HEK293T (cell line): ENCODE measurements around the gene PDZK1IP1.

ENCODE experiments used
- BHLHE40 ChIP-seq: fragments of 450-650 bp; IDR thresholded peaks from 2 replicates; pipeline ENCODE4 v1.6.1; 2016; ENCODE audit warnings: mild to moderate bottlenecking, moderate library complexity, borderline replicate concordance
- CTBP1 ChIP-seq: fragments of 450-650 bp; IDR thresholded peaks from 2 replicates; pipeline ENCODE4 v1.6.1; 2016; ENCODE audit warnings: borderline replicate concordance
- ELF4 ChIP-seq: fragments of 450-650 bp; IDR thresholded peaks from 2 replicates; pipeline ENCODE4 v1.6.1; 2017; ENCODE audit warnings: antibody characterized with exemption
- FOXA1 ChIP-seq: fragments of 450-650 bp; IDR thresholded peaks from 2 replicates; pipeline ENCODE4 v1.6.1; 2016; ENCODE audit warnings: mild to moderate bottlenecking
- FOXM1 ChIP-seq: fragments of 450-650 bp; IDR thresholded peaks from 2 replicates; pipeline ENCODE4 v1.6.1; 2017; ENCODE audit warnings: mild to moderate bottlenecking, borderline replicate concordance
- SP1 ChIP-seq: fragments of 450-650 bp; IDR thresholded peaks from 2 replicates; pipeline ENCODE4 v1.6.1; 2017
- SUZ12 ChIP-seq: fragments of 450-650 bp; IDR thresholded peaks from 2 replicates; pipeline ENCODE4 v1.6.1; 2016; ENCODE audit warnings: mild to moderate bottlenecking

DNA sequence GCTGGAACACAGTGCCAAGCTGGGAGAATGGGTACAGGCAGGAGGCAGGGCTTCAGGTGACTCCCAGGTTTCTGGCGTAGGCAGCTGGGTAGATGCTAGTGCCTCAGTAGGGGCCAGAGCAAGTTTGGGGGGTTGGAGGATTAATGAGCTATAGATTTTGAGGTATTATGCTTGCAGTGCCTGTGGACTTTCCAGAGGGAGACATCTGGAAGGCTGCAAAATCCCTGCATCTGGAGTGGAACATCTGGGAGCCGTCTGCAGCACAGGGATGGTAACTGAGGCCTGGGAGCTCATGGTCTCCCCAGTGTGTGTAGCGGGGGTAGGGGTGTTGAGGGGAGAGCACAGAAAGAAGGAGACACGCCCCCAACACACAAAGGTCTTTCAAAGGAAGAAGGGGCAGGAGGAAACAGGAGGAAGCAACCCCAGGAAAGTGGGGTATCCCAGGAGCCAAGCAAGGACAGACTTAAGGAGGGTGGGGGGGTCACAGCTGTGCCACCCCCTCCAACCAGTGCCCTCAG, 2.2 kb upstream of the PDZK1IP1 start:
- TF ChIP-seq BHLHE40 (no peak), SUZ12 (no peak), SP1 (no peak), CTBP1 (no peak), ELF4 (no peak), FOXA1 (no peak), FOXM1 (no peak)
